GM19043 (cell line): ENCODE measurements around the gene EIF1AD.
"Not testable (repeated sequence)": the region's sequence is repeated elsewhere in the genome, so short reads cannot be mapped to it uniquely, and the experiment has no call there.

Experiments used
- ATAC-seq: cut with Tn5 transposase; IDR thresholded peaks from one replicate; pipeline ENCODE4 v1.9.1; 2021; ENCODE audit warnings: low read depth; ENCODE audit not compliant: unreplicated experiment

The EIF1AD gene

GRCh38 chr11:66022401-66023185, 20.6 kb upstream of the EIF1AD start:
- ATAC-seq = no peak

GRCh38 chr11:66020618-66021357, 18.8 kb upstream of the EIF1AD start:
- no peak for ATAC-seq

- ATAC-seq = no peak
Observed at GRCh38 chr11:66020212-66020611, 18.3 kb upstream of the EIF1AD start.

- ATAC-seq = no peak
Observed at GRCh38 chr11:66017321-66017720, 15.4 kb upstream of the EIF1AD start.

GRCh38 chr11:66016793-66017177, 14.8 kb upstream of the EIF1AD start:
- no peak for ATAC-seq

- no peak for ATAC-seq
Observed at GRCh38 chr11:66015936-66016792, 14.2 kb upstream of the EIF1AD start.

GRCh38 chr11:66015454-66015881, 13.5 kb upstream of the EIF1AD start:
- ATAC-seq = no peak

GRCh38 chr11:66014804-66015453, 13.0 kb upstream of the EIF1AD start:
- ATAC-seq = no peak

- no peak for ATAC-seq
Observed at GRCh38 chr11:66013762-66014100, 11.8 kb upstream of the EIF1AD start.

- ATAC-seq = no peak
Observed at GRCh38 chr11:66012946-66013761, 11.2 kb upstream of the EIF1AD start.

GRCh38 chr11:66012371-66012945, 10.5 kb upstream of the EIF1AD start:
- no peak for ATAC-seq

GRCh38 chr11:66011785-66012303, 9.9 kb upstream of the EIF1AD start, which contains the start of gene CST6:
CST6 (plus strand) TSS chr11:66012008; CDS start chr11:66012045, 37 bp downstream.
- no peak for ATAC-seq

GRCh38 chr11:66011239-66011784, 9.4 kb upstream of the EIF1AD start:
- no peak for ATAC-seq

- ATAC-seq = not testable (repeated sequence)
Observed at GRCh38 chr11:66010036-66010435, 8.1 kb upstream of the EIF1AD start.

- no peak for ATAC-seq
Observed at GRCh38 chr11:66008468-66009101, 6.6 kb upstream of the EIF1AD start.

GRCh38 chr11:66008095-66008467, 6.1 kb upstream of the EIF1AD start:
- ATAC-seq = no peak

- no peak for ATAC-seq
Observed at GRCh38 chr11:66007201-66007634, 5.3 kb upstream of the EIF1AD start.

GRCh38 chr11:66006891-66007176, 4.9 kb upstream of the EIF1AD start:
- ATAC-seq = no peak
